Keratinocyte (primary cell): ENCODE results near the gene IGFBP7. TPM values are rescaled to one million over a fixed set of nuclear protein-coding genes. Genes with fewer than 3 reads are reported as not detected.

Experiments
- DNase-seq: peaks from one replicate; pipeline ENCODE4 v3.0.0-alpha.2; 2011; ENCODE audit warnings: low read depth, missing footprints, low spot score
- FAIRE-seq: peaks from 2 replicates; lab custom pipeline; 2011; peaks lifted over from hg19 to GRCh38; lab: Jason Lieb, UNC
- H2AFZ ChIP-seq: 2 replicates; pipeline ENCODE4 v1.6.0; 2012; ENCODE audit warnings: low read length, control low read depth, inconsistent platforms; ENCODE audit not compliant: control insufficient read depth
- H3K27ac ChIP-seq: 2 replicates; pipeline ENCODE4 v1.5.1; 2011; ENCODE audit warnings: low read length; ENCODE audit not compliant: control insufficient read depth, insufficient read depth
- H3K27me3 ChIP-seq: 3 replicates; pipeline ENCODE4 v1.6.0; 2011; ENCODE audit warnings: low read length; ENCODE audit not compliant: control insufficient read depth, insufficient read depth; ENCODE audit errors: extremely low read depth
- H3K36me3 ChIP-seq, 2 experiments: 2 replicates in 1 of 2; 3 replicates in 1 of 2; pipeline ENCODE4 v1.5.1; 2011; ENCODE audit warnings: low read length in 2 of 2, mild to moderate bottlenecking in 1 of 2; ENCODE audit not compliant: control insufficient read depth in 2 of 2, insufficient read depth in 2 of 2; ENCODE audit errors: extremely low read depth in 1 of 2
- H3K4me1 ChIP-seq: 3 replicates; pipeline ENCODE4 v1.5.1; 2011; ENCODE audit warnings: low read length; ENCODE audit not compliant: control insufficient read depth, insufficient read depth; ENCODE audit errors: extremely low read depth
- H3K4me2 ChIP-seq: 3 replicates; pipeline ENCODE4 v1.6.0; 2011; ENCODE audit warnings: low read depth, low read length; ENCODE audit not compliant: control insufficient read depth, insufficient read depth; ENCODE audit errors: extremely low read depth
- H3K4me3 ChIP-seq, 3 experiments: fragments of 200-600 bp in 1 of 3; sonication (generic) in 1 of 3; 2 replicates in 2 of 3; 3 replicates in 1 of 3; pipeline ENCODE4 v1.5.1; 2011 to 2016; ENCODE audit warnings: low read length in 3 of 3, mild to moderate bottlenecking in 3 of 3, control low read depth in 2 of 3, inconsistent platforms in 1 of 3, low read depth in 1 of 3, mixed read lengths in 1 of 3, mixed run types in 1 of 3, moderate library complexity in 1 of 3; ENCODE audit not compliant: control insufficient read depth in 2 of 3, insufficient read depth in 2 of 3; ENCODE audit errors: extremely low read depth in 1 of 3
- H3K79me2 ChIP-seq: 2 replicates; pipeline ENCODE4 v1.6.0; 2012; ENCODE audit warnings: low read length; ENCODE audit not compliant: control insufficient read depth, insufficient read depth
- H3K9ac ChIP-seq: 3 replicates; pipeline ENCODE4 v1.6.0; 2011; ENCODE audit warnings: low read length; ENCODE audit not compliant: control insufficient read depth, insufficient read depth; ENCODE audit errors: extremely low read depth
- H3K9me1 ChIP-seq: 3 replicates; pipeline ENCODE4 v1.6.0; 2011; ENCODE audit warnings: low read length; ENCODE audit not compliant: control insufficient read depth, insufficient read depth; ENCODE audit errors: extremely low read depth
- H3K9me3 ChIP-seq: 2 replicates; pipeline ENCODE4 v1.5.1; 2012; ENCODE audit warnings: low read depth, low read length; ENCODE audit not compliant: control insufficient read depth
- H4K20me1 ChIP-seq: 3 replicates; pipeline ENCODE4 v1.6.0; 2011; ENCODE audit warnings: low read length; ENCODE audit not compliant: control insufficient read depth, insufficient read depth; ENCODE audit errors: extremely low read depth
- EZH2 ChIP-seq: IDR thresholded peaks from one replicate; pipeline ENCODE4 v1.6.1; 2012; ENCODE audit warnings: inconsistent platforms, mild to moderate bottlenecking, low read length, moderate library complexity
- dilution Hi-C: fragments of 300-500 bp; cut with MboI; formaldehyde crosslinking; loops from one replicate; pipeline ENCODE4 v1.7.0; 2020; ENCODE audit warnings: low sequenced_read_pairs; ENCODE audit not compliant: extremely low pct_ligation_motif_present
- polyA minus RNA-seq, 3 experiments: library from RNA; depleted of rRNA, polyadenylated mRNA; stranded (reverse); fragments of >200 nt; gene quantifications; 1 replicate in 1 of 3; 2 replicates in 1 of 3; 3 replicates in 1 of 3; pipeline ENCODE4 v1.2.3, GENCODE V29; 2011
- polyA plus RNA-seq, 5 experiments: library from polyadenylated mRNA; depleted of rRNA in 3 of 5; stranded (reverse) in 3 of 5; stranded (forward) in 1 of 5; unstranded in 1 of 5; fragments of >200 nt; gene quantifications; 1 replicate in 1 of 5; 2 replicates in 3 of 5; 3 replicates in 1 of 5; pipeline versions ENCODE4 v1.2.1 to v1.2.3, GENCODE V29; 2011 to 2012; ENCODE audit warnings: missing spikeins in 2 of 5, low read depth in 1 of 5, low replicate concordance in 1 of 5
- TF ChIP-seq, protein P1 (sequence below), 3 experiments: IDR thresholded peaks in 1 of 3; conservative IDR thresholded peaks in 1 of 3; optimal IDR thresholded peaks in 1 of 3; 2 replicates in 2 of 3; 3 replicates in 1 of 3; pipeline versions ENCODE3 to v1.5.1; 2011; ENCODE audit warnings: low read length in 3 of 3, mild to moderate bottlenecking in 3 of 3, moderate library complexity in 2 of 3, control low read depth in 1 of 3, inconsistent platforms in 1 of 3; ENCODE audit not compliant: insufficient read depth in 2 of 3; ENCODE audit errors: extremely low read depth in 1 of 3

The IGFBP7 gene, protein sequence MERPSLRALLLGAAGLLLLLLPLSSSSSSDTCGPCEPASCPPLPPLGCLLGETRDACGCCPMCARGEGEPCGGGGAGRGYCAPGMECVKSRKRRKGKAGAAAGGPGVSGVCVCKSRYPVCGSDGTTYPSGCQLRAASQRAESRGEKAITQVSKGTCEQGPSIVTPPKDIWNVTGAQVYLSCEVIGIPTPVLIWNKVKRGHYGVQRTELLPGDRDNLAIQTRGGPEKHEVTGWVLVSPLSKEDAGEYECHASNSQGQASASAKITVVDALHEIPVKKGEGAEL
- 333 to 459 TPM (median 413 TPM) in 3 replicates for polyA plus RNA-seq
- polyA plus RNA-seq (2011; ENCODE audit: low read depth): 88.3 TPM
- polyA plus RNA-seq (2011; cell fraction: cytosol; rRNA removed): 261 and 339 TPM in 2 replicates
- polyA plus RNA-seq (2011; cell fraction: nucleus; rRNA removed): 517 and 626 TPM in 2 replicates
- polyA plus RNA-seq (2012; ENCODE audit: low replicate concordance): 111 and 285 TPM in 2 replicates
- polyA minus RNA-seq: 50.8 to 61.4 TPM (median 51.7 TPM) in 3 replicates
- 394 TPM for polyA minus RNA-seq (2011; cell fraction: cytosol; rRNA and poly(A)+ RNA removed)
- polyA minus RNA-seq (2011; cell fraction: nucleus; rRNA and poly(A)+ RNA removed): 190 and 209 TPM in 2 replicates

DNA sequence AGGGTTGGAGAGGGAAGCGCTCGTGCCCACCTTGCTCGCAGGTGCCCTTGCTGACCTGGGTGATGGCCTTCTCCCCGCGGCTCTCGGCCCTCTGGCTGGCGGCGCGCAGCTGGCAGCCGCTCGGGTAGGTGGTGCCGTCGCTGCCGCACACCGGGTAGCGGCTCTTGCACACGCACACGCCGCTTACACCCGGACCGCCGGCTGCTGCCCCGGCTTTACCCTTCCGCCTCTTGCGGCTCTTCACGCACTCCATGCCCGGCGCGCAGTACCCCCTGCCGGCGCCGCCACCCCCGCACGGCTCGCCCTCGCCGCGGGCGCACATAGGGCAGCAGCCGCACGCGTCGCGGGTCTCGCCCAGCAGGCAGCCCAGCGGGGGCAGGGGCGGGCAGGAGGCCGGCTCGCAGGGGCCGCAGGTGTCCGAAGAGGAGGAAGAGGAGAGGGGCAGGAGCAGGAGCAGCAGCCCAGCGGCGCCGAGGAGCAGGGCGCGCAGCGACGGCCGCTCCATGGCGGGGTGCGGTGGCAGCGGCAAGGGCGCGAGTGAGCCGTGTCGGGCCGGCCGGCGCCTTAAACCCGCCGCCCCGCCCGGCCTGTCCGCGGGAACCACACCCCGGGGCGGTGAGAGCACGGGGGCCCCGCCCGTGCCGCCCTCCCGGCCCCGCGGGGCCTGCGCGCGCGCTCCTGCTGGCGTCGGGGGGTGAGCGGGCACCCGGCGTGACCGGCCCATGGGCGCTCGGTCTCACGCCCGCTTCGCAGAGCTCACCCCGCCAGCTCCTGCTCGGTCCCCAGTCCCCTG is at the start of gene IGFBP7:
Gene IGFBP7 (minus strand): TSS at position 539 of the 793 bp plus-strand sequence. CDS start 34 bp downstream, at position 505.
- H3K27me3 ChIP-seq: no peaks in the 10 kb centered on the region
- peaks cover 2 to 4% of the 10 kb centered on the region in 2 experiments for H3K36me3 ChIP-seq
- H3K27ac ChIP-seq: peak within 1 kb of the TSS; percentile 66
- dilution Hi-C loops: no loop called here
- TF ChIP-seq EZH2: no peak
- TF ChIP-seq, protein P1, sequence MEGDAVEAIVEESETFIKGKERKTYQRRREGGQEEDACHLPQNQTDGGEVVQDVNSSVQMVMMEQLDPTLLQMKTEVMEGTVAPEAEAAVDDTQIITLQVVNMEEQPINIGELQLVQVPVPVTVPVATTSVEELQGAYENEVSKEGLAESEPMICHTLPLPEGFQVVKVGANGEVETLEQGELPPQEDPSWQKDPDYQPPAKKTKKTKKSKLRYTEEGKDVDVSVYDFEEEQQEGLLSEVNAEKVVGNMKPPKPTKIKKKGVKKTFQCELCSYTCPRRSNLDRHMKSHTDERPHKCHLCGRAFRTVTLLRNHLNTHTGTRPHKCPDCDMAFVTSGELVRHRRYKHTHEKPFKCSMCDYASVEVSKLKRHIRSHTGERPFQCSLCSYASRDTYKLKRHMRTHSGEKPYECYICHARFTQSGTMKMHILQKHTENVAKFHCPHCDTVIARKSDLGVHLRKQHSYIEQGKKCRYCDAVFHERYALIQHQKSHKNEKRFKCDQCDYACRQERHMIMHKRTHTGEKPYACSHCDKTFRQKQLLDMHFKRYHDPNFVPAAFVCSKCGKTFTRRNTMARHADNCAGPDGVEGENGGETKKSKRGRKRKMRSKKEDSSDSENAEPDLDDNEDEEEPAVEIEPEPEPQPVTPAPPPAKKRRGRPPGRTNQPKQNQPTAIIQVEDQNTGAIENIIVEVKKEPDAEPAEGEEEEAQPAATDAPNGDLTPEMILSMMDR (optimal IDR thresholded peaks at IDR 0.05 in 1 of 3, IDR thresholded peaks at IDR 0.05 in 1 of 3, conservative IDR thresholded peaks at IDR 0.05 in 1 of 3; ENCODE audit: extremely low read depth in 1 of 3, insufficient read depth in 2 of 3, low read length in 3 of 3): no peak
- no peaks in the 10 kb centered on the region for H3K9me3 ChIP-seq
- peaks cover 38% of the 10 kb centered on the region for H3K4me1 ChIP-seq
- peak within 1 kb of the TSS; percentile 94 for H3K4me2 ChIP-seq
- peak within 1 kb of the TSS; percentile 84 for H2AFZ ChIP-seq
- H3K79me2 ChIP-seq: peaks cover 46% of the 10 kb centered on the region
- FAIRE-seq: no peak
- H3K9ac ChIP-seq: peak within 1 kb of the TSS; percentile 78
- no peak for DNase-seq
- H3K9me1 ChIP-seq: no peaks in the 10 kb centered on the region
- no peaks in the 10 kb centered on the region for H4K20me1 ChIP-seq
- H3K4me3 ChIP-seq: peak within 1 kb of the TSS; percentile 81 to 88 (median 85)

DNA sequence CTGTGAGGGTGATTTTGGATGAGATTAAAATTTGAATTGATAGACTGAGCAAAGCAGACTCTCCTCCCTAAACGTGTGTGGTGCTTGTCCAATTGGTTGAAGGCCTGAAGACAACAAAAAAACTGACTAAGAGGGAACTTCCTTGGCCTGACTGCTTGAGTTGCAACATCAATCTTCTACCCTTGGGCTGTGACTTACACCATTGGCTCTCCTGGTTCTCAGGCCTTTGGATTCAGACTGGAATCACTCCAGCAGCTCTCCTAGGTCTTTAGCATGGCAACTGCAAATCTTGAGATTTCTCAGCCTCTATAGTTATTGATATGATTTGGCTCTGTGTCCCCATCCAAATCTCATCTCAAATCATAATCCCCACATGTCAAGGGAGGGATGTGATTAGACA is 49.7 kb upstream of the IGFBP7 start:
- H3K79me2 ChIP-seq: no peaks in the 10 kb centered on the region
- FAIRE-seq: no peak
- no peak overlapping the region for H3K27ac ChIP-seq
- H2AFZ ChIP-seq: no peak overlapping the region
- H3K4me1 ChIP-seq: peaks cover 10% of the 10 kb centered on the region
- H3K9ac ChIP-seq: no peak overlapping the region
- H3K36me3 ChIP-seq: no peaks in the 10 kb centered on the region
- no peaks in the 10 kb centered on the region for H4K20me1 ChIP-seq
- no peaks in the 10 kb centered on the region for H3K9me3 ChIP-seq
- no peak for DNase-seq
- no peak overlapping the region for H3K4me3 ChIP-seq
- TF ChIP-seq EZH2: no peak
- TF ChIP-seq, protein P1 (optimal IDR thresholded peaks at IDR 0.05 in 1 of 3, IDR thresholded peaks at IDR 0.05 in 1 of 3, conservative IDR thresholded peaks at IDR 0.05 in 1 of 3; ENCODE audit: extremely low read depth in 1 of 3, insufficient read depth in 2 of 3, low read length in 3 of 3): no peak
- H3K4me2 ChIP-seq: no peak overlapping the region
- dilution Hi-C loops: no loop called here
- H3K9me1 ChIP-seq: no peaks in the 10 kb centered on the region
- H3K27me3 ChIP-seq: no peaks in the 10 kb centered on the region
